AG04450 (cell line): Measurements from ENCODE around the gene NCOA7. TPM values are rescaled to one million over a fixed set of nuclear protein-coding genes. Genes with fewer than 3 reads are reported as not detected.
A peak's percentile ranks its signal among the peaks of the same experiment; 100 is the strongest.

ENCODE experiments used
- CTCF ChIA-PET: fragments of 300-600, 350-600 bp; formaldehyde crosslinking; extraction: SDS; loops from one replicate; lab custom pipeline; 2022; ENCODE audit warnings: antibody characterized with exemption, inconsistent platforms; lab: Charles Lee
- POLR2A ChIA-PET: fragments of 350-600 bp; formaldehyde crosslinking; extraction: SDS; loops from one replicate; lab custom pipeline; 2021; ENCODE audit warnings: antibody characterized with exemption, inconsistent platforms; lab: Yijun Ruan, JAX
- DNase-seq: peaks from one replicate; pipeline ENCODE4 v3.0.0-alpha.2; 2011; ENCODE audit warnings: low read depth, low spot score
- H3K27ac ChIP-seq: one replicate; pipeline ENCODE4 v1.5.1; 2012; ENCODE audit warnings: low read depth, low read length, control low read depth
- H3K27me3 ChIP-seq: one replicate; pipeline ENCODE4 v1.6.0; 2012; ENCODE audit warnings: low read length; ENCODE audit not compliant: control insufficient read depth, insufficient read depth
- H3K4me3 ChIP-seq: 2 replicates; pipeline ENCODE4 v1.5.1; 2011; ENCODE audit warnings: mild to moderate bottlenecking, low read depth, low read length, control low read depth
- H3K9me3 ChIP-seq: 2 replicates; pipeline ENCODE4 v1.5.1; 2012; ENCODE audit warnings: low read length; ENCODE audit not compliant: control insufficient read depth, insufficient read depth
- CTCF ChIP-seq: IDR thresholded peaks from 2 replicates; pipeline ENCODE4 v1.5.1; 2011; ENCODE audit warnings: low read depth, low read length, control low read depth, inconsistent platforms
- polyA plus RNA-seq: library from polyadenylated mRNA; depleted of rRNA; stranded (reverse); fragments of >200 nt; gene quantifications from 2 replicates; pipeline ENCODE4 v1.2.3, GENCODE V29; 2011

NCOA7 gene
- polyA plus RNA-seq, 1 experiment, result 21.5 TPM

DNA sequence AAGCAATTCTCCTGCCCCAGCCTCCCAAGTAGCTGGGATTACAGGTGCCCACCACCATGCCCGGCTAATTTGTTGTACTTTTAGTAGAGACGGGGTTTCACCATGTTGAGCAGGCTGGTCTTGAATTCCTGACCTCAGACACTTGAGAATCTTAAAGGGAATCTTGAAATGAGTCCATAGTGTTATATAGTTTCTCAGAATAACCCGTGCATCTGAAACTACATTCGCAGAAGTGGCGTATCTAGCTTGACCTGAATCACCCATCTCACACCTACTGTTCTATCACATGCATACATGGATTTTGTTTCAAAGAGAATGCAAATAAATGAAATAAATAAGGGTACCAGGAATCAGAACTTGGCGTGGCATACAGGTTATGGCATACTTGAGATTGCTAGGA, 65.0 kb downstream of the NCOA7 start:
- no peak for TF ChIP-seq CTCF
- H3K27me3 ChIP-seq, result no peaks in the 10 kb centered on the region
- peaks cover 4% of the 10 kb centered on the region; the same call in 1 of the 2 replicates for H3K9me3 ChIP-seq
- H3K27ac ChIP-seq, result no peak overlapping the region
- ChIA-PET POLR2A (no interaction called here), CTCF (interaction anchor here (4.3 kb wide), 1 partner anchor 119 kb away, joined by 82 read pairs; no protein-coding TSS in a partner anchor)
- no peak overlapping the region for H3K4me3 ChIP-seq
- DNase-seq, result no peak

DNA sequence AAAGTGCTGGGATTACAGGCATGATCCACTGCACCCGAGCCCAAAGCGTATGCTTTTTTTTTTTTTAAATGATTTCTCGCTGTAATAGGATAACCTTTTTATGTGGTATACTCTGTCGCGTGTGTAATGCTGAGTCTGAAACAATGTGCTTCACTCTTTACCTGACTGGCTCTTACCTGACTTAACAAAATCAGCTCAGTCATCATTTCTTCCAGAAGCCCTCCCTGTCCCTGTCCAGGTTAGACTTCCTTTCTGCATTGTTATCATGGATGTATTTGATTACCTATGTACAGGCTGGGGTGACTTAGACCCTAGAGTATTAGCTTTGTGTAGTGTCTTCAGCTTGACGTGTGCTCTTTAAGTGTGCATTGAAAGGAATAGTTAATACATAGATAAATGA, 67.1 kb downstream of the NCOA7 start:
- no peak overlapping the region for H3K4me3 ChIP-seq
- no peaks in the 10 kb centered on the region for H3K27me3 ChIP-seq
- TF ChIP-seq CTCF, result no peak
- ChIA-PET CTCF (interaction anchor here (0.6 to 4.3 kb wide), 34 partner anchors 9 to 1331 kb away, joined by 3 to 82 read pairs (median 5); partner anchors contain the start of genes HINT3 and NCOA7), POLR2A (no interaction called here)
- DNase-seq, result no peak
- no peak overlapping the region for H3K27ac ChIP-seq
- no peaks in the 10 kb centered on the region for H3K9me3 ChIP-seq

GRCh38 chr6:125858427-125859320, 67.9 kb downstream of the NCOA7 start:
- peak; percentile 96 for TF ChIP-seq CTCF
- Histone ChIP-seq H3K4me3 (no peak overlapping the region), H3K27me3 (no peaks in the 10 kb centered on the region), H3K9me3 (no peaks in the 10 kb centered on the region), H3K27ac (no peak overlapping the region)
- ChIA-PET CTCF (interaction anchor here (0.6 to 4.3 kb wide), 43 partner anchors 9 to 137 kb away, joined by 3 to 82 read pairs (median 4); partner anchors contain the start of genes HINT3, NCOA7 and TRMT11), POLR2A (interaction anchor here (0.6 to 0.9 kb wide), 2 partner anchors 24 to 68 kb away, joined by 3 read pairs; partner anchors contain the start of gene NCOA7)
- peak; percentile 45 for DNase-seq

DNA sequence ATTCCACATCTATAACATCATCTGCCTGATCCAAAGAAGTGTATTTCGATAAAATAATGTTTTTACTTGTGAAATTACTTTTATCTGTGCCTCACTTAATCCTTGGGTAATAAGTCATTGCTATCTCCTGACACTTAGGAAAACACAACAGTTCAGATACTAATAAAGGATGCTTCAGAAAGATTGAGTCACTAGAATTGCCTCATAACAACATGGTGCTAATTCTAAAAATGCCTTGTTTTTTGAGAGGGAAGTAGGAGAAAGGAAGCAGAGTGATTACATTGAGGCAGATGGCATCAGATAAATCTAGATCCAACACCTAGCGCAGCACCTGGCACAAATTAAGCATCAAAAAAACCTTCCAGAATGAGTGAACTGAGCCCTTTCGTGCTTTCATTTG, 69.0 kb downstream of the NCOA7 start:
- ChIA-PET CTCF (interaction anchor here (0.6 to 4.3 kb wide), 21 partner anchors 8 to 127 kb away, joined by 3 to 82 read pairs (median 5); partner anchors contain the start of genes HINT3 and TRMT11), POLR2A (interaction anchor here (0.9 kb wide), 1 partner anchor 69 kb away, joined by 3 read pairs; the partner anchor contains the start of gene NCOA7)
- Histone ChIP-seq H3K27ac (no peak overlapping the region), H3K9me3 (no peaks in the 10 kb centered on the region), H3K4me3 (no peak overlapping the region), H3K27me3 (no peaks in the 10 kb centered on the region)
- DNase-seq, result no peak
- TF ChIP-seq CTCF, result no peak

- Histone ChIP-seq H3K27me3 (no peaks in the 10 kb centered on the region), H3K9me3 (no peaks in the 10 kb centered on the region), H3K4me3 (no peak overlapping the region), H3K27ac (no peak overlapping the region)
- no peak for DNase-seq
- ChIA-PET POLR2A (no interaction called here), CTCF (no interaction called here)
- TF ChIP-seq CTCF, result no peak
Measured at GRCh38 chr6:125863023-125863422, 72.3 kb downstream of the NCOA7 start.
